ENCODE measurements around the gene GEMIN2.
A peak's percentile ranks its signal among the peaks of the same experiment; 100 is the strongest.
"Not testable (repeated sequence)": the region's sequence is repeated elsewhere in the genome, so short reads cannot be mapped to it uniquely, and the experiment has no call there.

GEMIN2 gene

DNA sequence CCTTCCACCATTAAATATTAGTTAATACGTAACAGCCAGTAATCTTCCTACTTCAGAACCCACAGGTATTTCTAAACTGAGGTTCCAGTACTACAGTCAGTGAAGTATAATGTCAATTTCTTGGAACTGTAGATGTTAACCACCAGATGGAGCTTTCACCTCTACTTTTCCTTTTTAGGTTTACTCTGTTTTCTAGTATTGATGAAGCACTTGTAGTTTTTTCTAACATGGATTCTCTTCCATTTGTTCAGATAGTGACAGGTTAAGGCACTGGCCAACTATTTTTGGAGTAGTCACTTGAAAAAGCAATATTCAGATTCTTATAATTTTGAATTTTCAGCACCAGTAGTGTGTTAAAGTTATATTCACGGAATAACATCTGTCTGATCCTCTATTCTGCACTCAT is 6.5 kb upstream of the GEMIN2 start:
- intact Hi-C loops (cut with DNase I) = no loop called here
- no peak for DNase-seq

DNA sequence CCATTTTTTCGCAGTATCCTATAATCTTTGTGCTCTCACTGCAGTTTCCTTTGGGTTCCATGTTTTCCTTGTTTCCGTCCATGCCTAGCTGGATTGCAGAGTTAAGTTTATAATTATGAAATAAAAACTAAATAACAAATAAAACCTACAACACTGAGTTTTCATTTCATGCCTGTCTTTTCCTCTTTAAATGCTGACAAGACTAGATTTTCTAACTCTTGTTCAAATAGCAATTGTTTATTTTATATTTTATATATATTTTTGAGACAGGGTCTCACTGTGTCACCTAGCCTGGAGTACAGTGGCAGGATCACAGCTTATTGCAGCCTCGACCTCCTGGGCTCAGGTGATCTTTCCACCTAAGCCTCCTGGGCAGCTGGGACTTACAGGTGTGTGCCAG is 5.3 kb upstream of the GEMIN2 start:
- no peak for DNase-seq
- intact Hi-C loops (cut with DNase I) = no loop called here

DNA sequence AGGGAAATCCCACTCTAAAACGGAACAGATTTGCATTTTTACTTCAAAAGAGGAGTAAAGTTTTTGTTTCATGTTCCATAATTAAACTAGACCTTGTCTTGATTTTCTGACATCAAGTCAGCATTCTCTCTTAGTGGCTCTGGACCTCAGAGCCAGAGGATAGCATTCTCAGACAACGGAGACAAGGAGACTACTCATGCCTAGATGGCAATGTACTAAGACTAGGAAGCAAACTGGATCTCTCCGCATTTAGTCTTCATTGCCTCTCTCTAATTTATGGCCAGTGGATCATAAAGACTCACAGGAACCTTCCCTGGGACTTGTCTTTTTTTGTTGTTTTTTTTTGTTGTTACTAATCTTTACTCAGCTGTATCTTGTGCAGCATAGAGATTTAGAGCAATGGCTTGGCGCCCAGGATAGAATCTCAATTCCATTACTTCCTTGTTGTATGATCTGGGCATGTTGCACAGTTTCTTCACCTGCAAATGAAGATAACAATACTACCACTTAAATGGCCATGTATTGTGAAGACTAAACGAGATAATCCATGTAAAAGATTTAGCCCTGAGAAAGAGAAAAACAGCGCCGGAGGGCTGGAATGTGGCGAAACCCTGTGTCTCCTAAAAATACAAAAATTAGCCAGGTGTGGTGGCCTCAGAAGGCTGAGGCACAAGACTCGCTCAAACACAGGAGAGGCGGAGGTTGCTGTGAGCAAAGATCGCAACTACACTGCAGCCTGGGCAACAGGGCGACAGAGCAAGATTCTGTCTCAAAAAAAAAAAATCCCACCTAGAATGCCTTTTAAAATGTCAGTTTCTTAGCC is 4.0 kb upstream of the GEMIN2 start:
- intact Hi-C loops (cut with DNase I) = loop anchor here (5.0 kb wide), 2 partner anchors 57 to 322 kb away; partner anchors contain the start of gene FBXO33
- DNase-seq = no peak

DNA sequence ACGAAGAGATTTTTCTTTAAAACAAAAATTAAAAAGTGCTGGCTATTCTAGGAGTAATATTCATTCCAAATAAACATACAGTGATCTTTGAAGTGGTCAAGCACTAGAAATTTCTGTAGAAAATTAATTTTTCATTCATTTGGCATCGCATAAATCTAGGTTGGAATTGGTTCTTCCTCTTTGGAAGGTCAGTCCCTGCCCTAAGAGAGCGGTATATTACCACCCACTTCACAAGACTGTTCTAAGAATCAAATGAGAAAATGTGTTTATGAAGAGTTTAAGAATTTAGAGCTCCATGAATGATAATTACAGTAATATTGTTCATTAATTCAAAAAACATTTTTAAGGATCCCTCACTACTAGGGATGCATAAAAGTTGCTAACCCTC is 444 bp upstream of the GEMIN2 start:
- intact Hi-C loops (cut with DNase I) = loop anchor here (5.0 kb wide), 2 partner anchors 54 to 319 kb away; partner anchors contain the start of gene FBXO33

DNA sequence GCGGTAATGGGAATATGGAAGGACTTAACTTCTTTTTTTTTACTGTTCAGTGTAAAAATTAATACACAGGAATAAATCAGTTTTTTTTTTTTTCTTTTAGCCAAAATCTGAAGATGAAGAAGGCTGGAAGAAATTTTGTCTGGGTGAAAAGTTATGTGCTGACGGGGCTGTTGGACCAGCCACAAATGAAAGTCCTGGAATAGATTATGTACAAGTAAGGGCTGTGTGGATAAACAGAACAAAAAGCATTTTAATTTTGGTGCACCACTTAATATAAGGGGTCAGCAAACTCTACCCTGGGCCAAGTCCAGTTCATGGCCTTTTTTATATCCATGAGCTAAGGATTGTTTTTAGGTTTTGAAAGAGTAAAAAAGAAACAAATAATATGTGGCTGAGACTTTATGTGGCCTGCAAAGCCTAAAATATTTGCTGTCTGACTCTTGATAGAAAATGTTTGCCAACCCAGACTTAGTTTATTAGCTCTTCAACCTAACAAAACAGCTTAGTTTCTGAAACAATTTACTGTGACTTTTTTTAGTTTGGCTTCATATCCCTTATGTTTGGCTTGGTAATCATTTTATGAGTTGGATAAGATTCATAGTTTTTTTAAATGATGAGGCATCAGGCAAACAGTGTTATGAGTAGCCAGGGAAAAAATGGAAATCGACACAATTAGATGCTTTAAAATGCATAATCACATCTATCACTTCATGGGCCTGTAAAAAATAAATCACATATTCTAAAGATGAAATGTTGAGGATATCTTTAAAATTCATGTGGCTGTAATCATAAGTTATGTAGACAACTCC is 8.4 kb downstream of the GEMIN2 start:
- DNase-seq = no peak
- intact Hi-C loops (cut with DNase I) = no loop called here

More for the DNA sequence above, 444 bp upstream of the GEMIN2 start:
- no peak for DNase-seq

DNA sequence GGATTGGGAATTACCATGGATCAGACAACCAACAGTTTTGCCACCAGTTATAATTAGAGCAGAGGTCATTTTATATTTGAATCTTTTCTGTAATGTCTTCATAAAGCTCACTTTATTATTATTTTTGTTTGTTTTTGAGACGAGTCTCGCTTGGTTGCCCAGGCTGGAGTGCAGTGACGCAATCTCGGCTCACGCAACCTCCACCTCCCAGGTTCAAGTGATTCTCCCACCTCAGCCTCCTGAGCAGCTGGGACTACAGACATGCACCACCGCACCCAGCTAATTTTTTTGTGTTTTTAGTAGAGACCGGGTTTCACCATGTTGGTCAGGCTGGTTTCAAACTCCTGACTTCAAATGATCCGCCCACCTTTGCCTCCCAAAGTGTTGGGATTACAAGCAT is 23.7 kb downstream of the GEMIN2 start:
- intact Hi-C loops (cut with DNase I); DNase-seq: not testable (repeated sequence)

DNA sequence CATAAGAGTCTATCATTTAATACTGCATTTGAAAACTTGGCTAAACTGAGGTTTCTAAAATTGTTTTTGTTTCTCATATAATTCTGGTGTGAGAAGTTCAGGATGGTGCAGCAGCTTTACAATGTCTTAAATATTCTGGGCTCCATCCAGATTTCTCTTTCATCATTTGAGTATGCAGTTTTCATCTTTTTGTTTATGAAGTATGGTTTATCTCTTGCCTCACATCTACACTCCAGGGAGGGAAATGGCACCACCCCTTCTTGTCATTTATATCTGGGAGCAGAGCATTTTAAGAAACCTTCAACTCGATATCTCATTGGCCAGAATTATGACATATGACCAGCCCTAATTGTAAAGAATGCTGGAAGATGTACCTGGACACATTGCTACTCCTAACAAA is 24.3 kb downstream of the GEMIN2 start:
- intact Hi-C loops (cut with DNase I) = no loop called here
- DNase-seq = no peak

DNA sequence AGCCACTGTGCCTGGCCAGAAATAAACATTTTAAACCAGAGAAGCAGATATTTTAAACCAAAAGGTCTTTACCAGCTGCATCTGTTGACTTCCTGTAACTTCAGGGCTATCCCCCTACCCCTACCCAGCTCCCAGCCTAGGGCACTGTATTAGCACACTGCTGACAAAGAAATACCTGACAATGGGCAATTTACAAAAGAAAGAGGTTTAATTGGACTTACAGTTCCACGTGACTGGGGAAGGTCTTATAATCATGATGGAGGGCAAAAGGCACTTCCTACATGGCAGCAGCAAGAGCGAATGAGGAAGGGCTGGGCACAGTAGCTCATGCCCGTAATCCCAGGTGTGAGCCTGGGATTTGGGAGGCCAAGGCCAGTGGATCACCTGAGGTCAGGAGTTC is 26.0 kb downstream of the GEMIN2 start:
- intact Hi-C loops (cut with DNase I) = no loop called here
- no peak for DNase-seq

DNA sequence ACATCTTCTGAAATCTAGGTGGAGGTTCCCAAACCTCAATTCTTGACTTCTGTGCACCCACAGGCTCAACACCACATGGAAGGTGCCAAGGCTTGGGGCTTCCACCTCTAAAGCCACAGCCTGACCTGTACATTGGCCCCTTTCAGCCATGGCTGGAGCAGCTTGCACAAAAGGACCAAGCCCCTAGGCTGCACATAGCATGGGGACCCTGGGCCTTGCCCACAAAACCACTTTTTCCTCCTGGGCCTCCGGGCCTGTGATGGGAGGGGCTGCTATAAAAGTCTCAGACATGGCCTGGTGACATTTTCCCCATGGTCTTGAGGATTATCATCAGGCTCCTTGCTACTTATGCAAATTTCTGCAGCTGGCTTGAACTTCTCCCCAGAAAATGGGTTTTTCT is 27.5 kb downstream of the GEMIN2 start:
- intact Hi-C loops (cut with DNase I); DNase-seq: not testable (repeated sequence)

DNA sequence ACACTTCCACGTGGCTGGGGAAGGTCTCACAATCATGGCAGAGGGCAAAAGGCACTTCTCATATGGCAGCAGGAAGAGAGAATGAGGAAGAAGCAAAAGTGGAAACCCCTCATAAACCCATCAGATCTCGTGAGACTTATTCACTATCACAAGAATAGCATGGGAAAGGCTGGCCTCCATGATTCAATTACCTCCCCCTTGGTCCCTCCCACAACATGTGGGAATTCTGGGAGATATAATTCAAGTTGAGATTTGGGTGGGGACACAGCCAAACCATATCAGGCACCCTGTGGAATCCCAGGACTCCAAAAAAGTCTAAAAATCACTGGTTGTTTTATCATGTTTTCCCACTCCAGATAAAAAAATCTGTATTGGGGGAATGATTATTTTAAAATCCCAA is 29.1 kb downstream of the GEMIN2 start:
- DNase-seq; intact Hi-C loops (cut with DNase I): not testable (repeated sequence)

DNA sequence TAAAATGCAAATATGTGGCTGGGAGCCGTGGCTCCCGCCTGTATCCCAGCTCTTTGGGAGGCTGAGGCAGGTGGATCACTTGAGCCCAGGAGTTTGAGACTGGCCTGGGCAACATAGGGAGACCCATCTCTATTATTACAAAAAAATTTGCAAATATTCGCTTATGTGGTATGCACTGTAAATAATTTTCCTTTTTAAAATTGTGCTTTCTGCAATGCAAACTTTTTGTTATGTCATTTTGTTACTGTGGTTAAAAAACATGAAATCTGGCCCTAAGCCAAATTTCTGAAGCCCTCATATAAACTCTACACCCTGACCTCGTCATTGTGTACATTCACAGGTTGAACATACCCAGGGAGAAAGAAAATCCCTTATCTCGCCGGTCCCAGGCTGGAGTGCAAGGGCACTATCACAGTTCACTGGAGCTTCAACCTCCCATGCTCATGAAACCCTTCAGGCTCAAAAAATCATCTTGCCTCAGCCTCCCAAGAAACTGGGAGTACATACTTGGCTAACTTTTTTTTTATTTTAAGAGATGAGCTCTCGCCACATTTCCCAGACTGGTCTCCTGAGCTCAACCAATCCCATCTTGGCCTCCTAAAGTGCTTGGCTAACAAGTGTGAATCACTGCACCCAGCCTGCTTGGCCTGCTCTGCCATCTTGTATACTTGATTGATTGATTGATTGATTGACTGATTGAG is 31.3 kb downstream of the GEMIN2 start:
- peak in 1 of 42 donors; percentile 30 for DNase-seq
- intact Hi-C loops (cut with DNase I) = no loop called here

DNA sequence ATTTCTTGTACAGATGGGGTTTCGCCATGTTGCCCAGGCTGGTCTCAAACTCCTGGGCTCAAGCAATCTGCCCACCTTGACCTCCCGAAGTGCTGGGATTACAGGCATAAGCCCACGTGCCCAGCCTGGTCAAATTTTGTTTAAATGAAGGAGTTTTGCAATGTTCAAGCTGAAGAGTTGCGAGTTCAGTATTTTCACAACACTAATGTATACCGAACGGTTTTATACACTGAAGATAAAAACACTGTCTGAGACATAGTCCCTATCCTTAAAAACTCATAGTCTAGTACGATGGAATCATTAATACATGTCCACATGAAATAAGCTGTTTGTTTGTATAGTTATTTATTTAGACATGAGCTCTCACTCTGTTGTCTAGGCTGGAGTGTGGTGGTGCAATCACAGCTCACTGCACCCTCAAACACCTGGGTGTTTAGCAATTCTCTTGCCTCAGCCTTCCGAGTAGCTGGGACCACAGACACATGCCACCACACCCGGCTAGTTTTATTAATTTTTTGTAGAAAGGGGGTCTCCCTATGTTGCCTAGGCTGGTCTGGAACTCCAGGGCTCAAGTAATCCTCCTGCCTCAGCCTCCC is 40.6 kb downstream of the GEMIN2 start:
- DNase-seq = no peak
- intact Hi-C loops (cut with DNase I) = no loop called here

DNA sequence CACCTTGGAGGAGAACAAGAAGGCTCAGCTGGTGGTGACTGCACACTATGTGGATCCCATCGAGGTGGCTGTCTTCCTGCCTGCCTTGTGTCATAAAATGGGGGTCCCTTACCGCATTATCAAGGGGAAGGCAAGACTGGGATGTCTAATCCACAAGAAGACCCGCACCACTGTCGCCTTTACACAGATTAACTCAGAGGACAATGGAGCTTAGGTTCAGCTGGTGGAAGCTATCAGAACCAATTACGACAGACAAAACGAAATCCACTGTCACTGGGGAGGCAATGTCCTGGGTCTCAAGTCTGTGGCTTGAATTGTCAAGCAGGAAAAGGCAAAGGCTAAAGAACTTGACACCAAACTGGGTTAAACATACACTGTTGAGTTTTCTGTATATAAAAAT is 43.4 kb downstream of the GEMIN2 start:
- no peak for DNase-seq
- intact Hi-C loops (cut with DNase I) = no loop called here

DNA sequence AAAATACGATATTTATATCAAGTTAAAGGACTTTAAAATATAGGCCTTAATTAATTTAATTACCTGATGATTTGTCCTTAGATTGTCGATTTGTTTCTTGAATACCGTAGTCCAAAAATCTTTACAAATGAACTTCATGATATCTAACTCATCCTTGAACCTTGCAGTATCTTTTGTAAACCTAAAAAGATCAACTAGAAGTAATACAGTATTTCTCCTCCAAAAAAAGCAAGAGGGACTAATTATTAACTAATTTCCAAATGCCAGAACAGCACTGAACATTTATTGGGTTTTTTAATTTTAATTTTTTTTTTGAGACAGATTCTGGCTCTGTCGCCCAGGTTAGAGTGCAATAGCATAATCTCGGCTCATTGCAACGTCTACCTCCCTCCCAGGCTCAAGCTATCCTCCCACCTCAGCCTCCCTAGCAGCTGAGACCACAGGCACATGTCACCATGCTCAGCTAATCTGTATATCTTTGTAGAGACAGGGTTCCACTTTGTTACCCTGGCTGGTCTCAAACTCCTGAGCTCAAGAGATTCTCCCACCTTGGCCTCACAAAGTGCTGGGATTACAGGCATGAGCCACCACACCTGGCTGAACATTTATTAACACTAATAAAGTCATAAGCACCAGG is 44.2 kb downstream of the GEMIN2 start:
- DNase-seq = no peak
- intact Hi-C loops (cut with DNase I) = no loop called here

DNA sequence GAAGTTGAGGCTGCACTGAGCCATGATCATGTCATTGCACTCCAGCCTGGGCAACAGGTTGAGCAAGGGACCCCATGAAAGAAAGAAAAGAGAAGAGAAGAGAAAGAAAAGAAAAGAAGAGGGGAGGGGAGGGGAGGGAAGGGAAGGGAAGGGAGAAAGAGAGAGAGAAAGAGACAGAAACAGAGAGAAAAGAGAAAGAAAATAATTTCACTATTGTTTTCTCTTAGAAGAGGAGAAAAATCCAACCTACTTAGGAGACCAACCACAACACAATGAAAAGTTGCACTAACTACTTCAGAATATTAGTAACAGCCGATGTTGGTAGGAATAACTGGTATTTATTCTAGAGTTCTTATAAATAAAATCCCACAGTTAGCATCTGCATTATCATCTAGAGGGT is 46.4 kb downstream of the GEMIN2 start:
- no peak for DNase-seq
- intact Hi-C loops (cut with DNase I) = no loop called here

DNA sequence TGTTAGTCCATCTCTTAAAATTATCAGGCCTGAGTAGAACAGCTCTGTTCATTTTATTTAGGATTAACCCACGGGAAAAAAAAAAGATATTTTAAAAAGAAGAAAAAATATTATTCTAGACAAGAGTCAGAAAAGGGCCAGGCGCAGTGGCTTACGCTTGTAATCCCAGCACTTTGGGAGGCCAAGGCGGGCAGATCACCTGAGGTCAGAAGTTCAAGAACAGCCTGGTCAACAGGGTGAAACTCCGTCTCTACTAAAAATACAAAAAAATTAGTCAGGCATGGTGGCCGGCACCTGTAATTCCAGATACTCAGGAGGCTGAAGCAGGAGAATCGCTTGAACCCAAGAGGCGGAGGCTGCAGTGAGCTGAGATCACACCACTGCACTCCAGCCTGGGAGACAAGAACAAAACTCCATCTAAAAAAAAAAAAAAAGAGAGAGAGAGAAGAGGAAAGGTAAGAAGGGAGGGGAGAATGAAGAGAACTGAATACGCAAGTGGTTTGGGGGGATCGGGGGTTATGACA is 53.7 kb downstream of the GEMIN2 start:
- intact Hi-C loops (cut with DNase I) = loop anchor here (5.0 kb wide), 1 partner anchor 56 kb away; the partner anchor contains the start of gene GEMIN2
- DNase-seq = not testable (repeated sequence)

DNA sequence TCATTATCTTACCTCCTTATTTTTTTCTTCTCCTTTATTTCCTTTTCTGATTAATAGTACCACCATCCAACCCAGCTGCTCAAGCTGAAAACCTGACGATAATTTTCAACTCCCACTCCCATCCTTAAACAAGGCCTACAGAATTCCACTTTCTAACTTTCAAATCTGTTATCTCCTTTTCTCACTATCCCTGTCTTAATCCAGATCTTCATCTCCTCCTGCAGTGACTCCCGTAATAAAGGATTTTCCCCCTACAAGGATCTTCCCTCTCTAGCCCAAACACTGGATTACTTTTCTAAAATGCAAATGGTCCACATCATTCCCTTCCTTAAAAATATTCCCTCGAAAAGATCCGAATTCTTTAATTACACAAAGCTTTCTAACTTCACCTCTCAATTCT is 54.5 kb downstream of the GEMIN2 start:
- intact Hi-C loops (cut with DNase I) = loop anchor here (5.0 kb wide), 1 partner anchor 56 kb away; the partner anchor contains the start of gene GEMIN2

DNA sequence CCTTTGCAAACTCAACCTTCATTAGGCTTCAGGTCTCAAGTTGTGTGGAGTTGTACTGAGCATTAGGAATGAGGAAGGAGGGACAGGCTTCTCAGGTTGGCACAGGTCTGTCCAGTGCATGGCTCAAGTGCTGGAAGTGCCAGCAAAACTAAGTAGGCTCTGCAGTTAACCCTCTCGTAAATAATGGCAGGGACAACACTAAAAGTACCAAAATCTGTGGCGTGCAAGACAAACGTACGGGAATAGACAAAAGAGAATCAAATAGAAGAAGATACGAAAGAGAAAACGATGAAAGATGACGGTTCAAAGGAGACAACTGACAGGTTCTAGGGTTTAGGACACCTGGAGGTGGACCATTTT is 55.4 kb downstream of the GEMIN2 start:
- intact Hi-C loops (cut with DNase I) = loop anchor here (5.0 kb wide), 1 partner anchor 57 kb away; the partner anchor contains the start of gene GEMIN2
- peak in 2 of 42 donors; percentile 7 to 9 for DNase-seq

More for the DNA sequence above, 54.5 kb downstream of the GEMIN2 start:
- DNase-seq = no peak
